Glomerular visceral epithelial cell (primary cell): ENCODE results near the gene GAN.
"Not testable (repeated sequence)": the region's sequence is repeated elsewhere in the genome, so short reads cannot be mapped to it uniquely, and the experiment has no call there.

Source experiments
- DNase-seq: peaks from one replicate; pipeline ENCODE4 v3.0.0-alpha.2; 2016; ENCODE audit errors: extremely low spot score

GAN gene

GRCh38 chr16:81397879-81398520 lies 83.2 kb downstream of the GAN start:
- no peak for DNase-seq

GRCh38 chr16:81399909-81400308 lies 85.1 kb downstream of the GAN start:
- DNase-seq: no peak

DNA sequence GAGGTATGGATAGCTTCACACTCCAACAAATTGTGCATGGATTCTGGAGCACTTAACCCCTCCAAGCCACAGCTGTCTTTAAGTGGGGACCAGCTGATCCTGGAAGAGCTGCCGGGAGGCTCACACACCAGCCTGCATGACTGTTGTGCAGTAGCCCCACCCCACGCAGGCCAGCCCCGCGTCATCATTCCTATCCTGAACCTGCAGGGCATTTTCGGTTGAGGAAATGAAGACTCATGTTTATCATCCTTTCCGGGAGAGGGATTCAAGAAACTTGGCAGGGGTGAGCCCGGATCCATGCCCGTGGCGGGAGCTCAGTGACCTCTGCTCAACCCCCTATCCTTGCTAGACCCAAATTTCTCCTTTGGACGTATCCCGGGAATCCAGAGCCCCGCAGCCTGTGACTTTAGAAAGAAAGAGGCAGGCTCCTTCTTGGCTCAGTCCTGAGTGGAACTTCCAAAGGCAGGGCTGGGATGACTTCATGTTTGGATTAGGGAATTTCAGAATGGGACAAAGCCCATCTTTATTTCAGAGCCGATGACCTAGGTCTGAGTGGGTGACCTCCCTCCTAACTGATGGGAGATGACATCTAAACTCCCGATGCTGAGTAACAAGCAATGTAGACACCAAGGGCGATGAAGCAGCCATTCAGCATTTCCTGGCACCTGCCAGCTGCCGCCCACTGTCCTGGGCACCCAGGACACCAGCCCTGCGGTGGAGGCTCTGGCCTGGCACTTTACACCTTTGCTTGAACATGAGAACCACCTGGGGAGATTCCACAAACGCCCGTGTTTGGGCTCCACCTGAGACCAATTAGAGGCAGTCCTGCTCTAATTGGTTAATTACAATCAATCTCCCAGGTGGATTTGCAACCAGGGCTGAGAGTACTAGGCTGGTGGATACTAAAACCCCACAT lies 86.5 kb downstream of the GAN start:
- DNase-seq: no peak

DNA sequence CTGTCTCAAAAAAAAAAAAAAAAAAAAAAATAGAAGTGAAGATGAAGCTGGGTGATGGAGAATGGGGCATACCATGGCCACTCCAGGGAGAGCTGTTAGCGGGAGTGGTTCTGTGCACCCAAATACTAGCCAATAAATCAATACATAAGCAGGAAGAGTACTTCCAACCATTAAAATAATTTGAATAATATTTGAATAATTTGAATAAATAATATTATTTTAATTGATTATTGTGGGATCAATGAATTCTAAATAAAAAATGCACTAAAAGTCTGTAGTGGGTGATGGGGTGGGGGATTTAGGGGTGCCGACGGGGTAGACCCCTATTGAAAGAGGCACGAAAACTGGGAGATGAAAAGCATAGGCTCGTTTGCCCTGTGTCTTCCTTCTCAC lies 88.4 kb downstream of the GAN start:
- no peak for DNase-seq

GRCh38 chr16:81403601-81404391 lies 89.0 kb downstream of the GAN start:
- DNase-seq: peak; percentile 83

DNA sequence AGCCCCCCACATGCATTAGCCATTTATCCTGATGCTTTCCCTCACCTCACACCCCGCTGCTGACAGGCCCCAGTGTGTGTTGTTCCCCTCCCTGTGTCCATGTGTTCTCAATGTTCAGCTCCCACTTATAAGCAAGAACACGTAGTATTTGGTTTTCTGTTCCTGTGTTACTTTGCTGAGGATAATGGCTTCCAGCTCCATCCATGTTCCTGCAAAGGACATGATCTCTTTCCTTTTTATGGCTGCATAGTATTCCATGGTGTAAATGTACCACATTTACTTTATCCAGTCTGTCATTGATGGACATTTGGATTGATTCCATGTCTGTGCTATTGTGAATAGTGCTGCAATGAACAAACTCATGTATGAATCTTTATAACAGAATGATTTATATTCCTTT lies 90.2 kb downstream of the GAN start:
- DNase-seq: not testable (repeated sequence)

- peak; percentile 95 for DNase-seq
Measured at GRCh38 chr16:81405702-81406113, 90.9 kb downstream of the GAN start.

DNA sequence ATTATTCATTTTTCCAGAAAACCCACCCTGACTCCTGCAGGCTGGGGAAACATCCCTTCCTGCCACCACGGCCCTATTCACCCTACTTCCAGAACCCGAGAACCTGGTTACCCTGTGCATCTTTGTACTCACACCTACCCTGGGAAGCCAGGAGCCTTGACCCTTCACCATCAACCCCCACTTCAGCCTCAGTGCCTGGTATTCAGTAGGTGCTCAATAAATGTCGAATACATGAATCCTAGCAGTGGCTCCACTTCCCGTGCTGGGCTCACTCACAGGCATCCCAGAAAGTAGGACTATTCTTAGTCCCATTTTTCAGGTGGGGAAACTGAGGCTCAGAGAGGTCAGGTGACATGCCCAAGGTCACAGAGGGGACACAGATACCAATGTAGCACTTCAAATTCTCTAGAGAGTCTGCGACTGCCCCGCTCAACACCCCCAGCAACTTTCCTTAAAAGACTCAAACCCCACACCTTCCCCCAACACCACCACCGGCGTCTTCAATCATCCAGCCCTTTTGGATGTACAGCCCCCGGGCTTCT lies 93.7 kb downstream of the GAN start:
- no peak for DNase-seq

DNA sequence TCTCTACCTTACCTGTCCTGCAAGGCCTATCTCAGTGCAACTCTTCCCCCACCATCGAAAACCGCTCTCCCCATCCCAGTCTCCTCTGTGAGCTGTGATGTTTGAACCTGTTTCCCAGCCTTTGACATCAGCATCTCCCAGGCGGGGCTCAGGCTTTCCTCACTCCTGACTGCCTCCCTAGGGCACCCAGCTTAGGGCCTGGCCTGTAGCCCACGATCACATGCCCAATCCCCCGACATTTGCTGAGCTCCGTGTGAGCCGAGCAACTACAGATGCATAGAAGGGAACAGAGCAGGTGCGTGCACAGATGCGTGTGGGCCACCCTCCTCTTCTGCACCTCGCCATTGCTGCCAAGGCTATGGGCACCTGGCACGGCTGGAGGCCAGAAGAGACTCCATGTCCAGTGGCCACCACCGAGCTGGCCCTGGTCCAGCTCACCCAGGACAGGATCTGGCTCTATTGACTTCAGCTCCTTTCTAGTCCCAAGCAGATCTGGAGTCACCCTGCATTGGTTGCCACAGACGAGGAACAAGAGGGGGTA lies 94.3 kb downstream of the GAN start:
- no peak for DNase-seq

GRCh38 chr16:81410643-81411293 lies 96.0 kb downstream of the GAN start:
- peak; percentile 6 for DNase-seq

GRCh38 chr16:81413245-81413990 lies 98.7 kb downstream of the GAN start:
- DNase-seq: no peak

DNA sequence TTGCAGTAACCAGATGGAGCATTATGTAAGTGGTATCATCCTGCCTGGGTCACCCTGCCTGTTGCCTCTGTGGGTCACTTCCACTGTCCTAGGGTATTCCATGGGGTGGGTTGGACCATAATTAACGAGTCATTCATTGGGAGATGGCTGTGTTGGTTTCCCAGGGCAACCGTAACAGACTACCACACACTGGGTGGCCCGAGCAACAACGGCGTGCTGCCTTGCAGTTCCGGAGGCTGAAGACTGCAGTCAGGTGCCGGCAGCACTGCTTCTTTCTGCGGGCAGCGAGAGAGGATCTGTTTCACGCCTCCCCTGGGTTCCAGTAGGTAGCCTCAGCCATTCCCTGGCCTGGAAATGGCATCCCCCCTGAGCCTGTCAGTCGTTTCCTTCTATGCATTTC lies 101.0 kb downstream of the GAN start:
- DNase-seq: no peak

GRCh38 chr16:81416749-81417148 lies 102.0 kb downstream of the GAN start:
- DNase-seq: no peak

DNA sequence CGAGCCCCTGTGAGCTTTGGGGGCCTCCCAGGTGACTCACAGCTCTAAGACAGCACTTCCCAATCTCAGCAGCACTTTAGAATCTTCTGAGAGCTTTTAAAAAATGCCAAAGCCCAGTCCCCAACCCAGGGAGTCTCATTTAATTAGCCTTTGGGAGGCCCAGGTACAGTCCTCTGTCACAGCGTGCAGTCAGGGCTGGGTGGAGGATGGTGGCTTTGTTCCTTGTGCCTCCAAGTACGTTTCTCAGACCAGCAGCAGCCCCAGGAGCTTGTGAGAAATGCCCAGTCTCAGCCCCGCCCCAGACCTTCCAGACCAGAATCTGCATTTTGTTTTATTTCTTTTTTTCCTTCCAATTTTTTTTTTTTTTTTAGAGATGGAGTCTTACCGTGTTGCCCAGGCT lies 102.4 kb downstream of the GAN start:
- DNase-seq: no peak

- no peak for DNase-seq
Measured at GRCh38 chr16:81419806-81420205, 105.0 kb downstream of the GAN start.

GRCh38 chr16:81421126-81421525 lies 106.4 kb downstream of the GAN start:
- no peak for DNase-seq

DNA sequence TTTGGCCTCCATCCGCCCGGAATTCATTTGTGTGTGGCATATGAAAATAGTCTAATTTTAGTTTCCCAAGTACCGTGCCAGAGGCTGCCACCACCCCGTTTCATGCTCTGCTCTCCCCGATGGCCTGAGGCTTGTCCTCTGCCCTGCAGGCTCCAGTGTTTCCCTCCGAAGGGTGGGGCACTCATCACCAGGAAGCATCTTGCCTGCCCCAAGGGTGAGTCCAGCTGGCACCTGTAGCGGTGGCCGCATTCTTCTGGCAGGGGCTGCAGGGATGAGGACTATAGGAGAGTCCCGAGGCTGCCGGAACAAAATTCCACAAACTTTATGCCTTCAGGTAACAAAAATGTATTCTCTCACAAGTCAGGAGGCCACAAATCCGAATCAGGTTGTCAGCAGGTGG lies 106.8 kb downstream of the GAN start:
- no peak for DNase-seq

- not testable (repeated sequence) for DNase-seq
Measured at GRCh38 chr16:81422153-81422552, 107.4 kb downstream of the GAN start.

- DNase-seq: peak; percentile 49
Measured at GRCh38 chr16:81424771-81425170, 110.0 kb downstream of the GAN start.

DNA sequence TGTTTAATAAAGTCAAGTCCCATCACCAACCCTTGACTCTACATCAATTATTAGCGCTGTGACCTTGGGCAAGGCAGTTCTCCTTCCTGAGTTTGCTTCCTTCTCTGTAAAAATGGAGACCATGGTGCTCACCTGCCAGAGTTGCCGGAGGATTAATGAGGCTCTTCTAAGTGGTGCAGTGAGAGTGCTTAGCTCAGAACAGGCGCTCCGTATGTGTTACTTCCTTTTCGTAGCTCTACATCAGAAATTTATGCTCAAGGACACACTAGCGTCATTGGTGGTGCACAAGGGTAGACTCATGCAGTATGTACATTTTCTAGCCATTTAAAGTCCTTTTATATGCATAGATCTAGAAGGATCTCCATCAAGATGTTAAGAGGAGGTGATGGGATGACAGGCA lies 112.5 kb downstream of the GAN start:
- no peak for DNase-seq
